ENCODE results near the gene CHD6. TPM values are rescaled to one million over a fixed set of nuclear protein-coding genes. Genes with fewer than 3 reads are reported as not detected.

Gene CHD6
- total RNA-seq, 1 donor from 2014 or later: 114 TPM

DNA sequence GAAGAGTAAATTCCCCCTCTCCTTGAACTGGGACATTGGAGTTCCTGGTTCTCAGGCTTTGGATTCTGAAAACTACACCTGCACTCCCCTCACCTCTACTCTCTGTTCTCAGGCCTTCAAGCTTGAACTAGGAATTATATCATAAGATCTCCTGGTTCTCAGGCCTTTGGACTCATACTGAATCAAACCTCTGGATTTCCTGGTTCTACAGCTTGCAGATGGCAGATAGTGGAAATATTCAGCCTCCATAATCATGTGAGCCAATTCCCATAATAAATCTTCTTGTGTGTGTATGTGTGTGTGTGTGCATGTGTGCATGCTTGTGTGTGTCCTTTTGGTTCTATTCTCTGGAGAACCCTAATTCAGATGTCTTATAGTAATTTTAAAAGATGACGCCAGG, 12.7 kb upstream of the CHD6 start:
- Mint-ChIP-seq H3K27ac (no peak overlapping the region), H3K27me3 (no peaks in the 10 kb centered on the region), H3K9me3 (ENCODE audit: low read depth) (no peaks in the 10 kb centered on the region), H3K4me3 (ENCODE audit: low read depth) (no peak overlapping the region), H3K4me1 (ENCODE audit: low read depth) (no peaks in the 10 kb centered on the region), H3K36me3 (ENCODE audit: insufficient read depth) (no peaks in the 10 kb centered on the region)
- DNase-seq (ENCODE audit: low spot score, unreplicated experiment): no peak
- TF ChIP-seq, protein P1, sequence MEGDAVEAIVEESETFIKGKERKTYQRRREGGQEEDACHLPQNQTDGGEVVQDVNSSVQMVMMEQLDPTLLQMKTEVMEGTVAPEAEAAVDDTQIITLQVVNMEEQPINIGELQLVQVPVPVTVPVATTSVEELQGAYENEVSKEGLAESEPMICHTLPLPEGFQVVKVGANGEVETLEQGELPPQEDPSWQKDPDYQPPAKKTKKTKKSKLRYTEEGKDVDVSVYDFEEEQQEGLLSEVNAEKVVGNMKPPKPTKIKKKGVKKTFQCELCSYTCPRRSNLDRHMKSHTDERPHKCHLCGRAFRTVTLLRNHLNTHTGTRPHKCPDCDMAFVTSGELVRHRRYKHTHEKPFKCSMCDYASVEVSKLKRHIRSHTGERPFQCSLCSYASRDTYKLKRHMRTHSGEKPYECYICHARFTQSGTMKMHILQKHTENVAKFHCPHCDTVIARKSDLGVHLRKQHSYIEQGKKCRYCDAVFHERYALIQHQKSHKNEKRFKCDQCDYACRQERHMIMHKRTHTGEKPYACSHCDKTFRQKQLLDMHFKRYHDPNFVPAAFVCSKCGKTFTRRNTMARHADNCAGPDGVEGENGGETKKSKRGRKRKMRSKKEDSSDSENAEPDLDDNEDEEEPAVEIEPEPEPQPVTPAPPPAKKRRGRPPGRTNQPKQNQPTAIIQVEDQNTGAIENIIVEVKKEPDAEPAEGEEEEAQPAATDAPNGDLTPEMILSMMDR (IDR thresholded peaks at IDR 0.05; ENCODE audit: unreplicated experiment): no peak

DNA sequence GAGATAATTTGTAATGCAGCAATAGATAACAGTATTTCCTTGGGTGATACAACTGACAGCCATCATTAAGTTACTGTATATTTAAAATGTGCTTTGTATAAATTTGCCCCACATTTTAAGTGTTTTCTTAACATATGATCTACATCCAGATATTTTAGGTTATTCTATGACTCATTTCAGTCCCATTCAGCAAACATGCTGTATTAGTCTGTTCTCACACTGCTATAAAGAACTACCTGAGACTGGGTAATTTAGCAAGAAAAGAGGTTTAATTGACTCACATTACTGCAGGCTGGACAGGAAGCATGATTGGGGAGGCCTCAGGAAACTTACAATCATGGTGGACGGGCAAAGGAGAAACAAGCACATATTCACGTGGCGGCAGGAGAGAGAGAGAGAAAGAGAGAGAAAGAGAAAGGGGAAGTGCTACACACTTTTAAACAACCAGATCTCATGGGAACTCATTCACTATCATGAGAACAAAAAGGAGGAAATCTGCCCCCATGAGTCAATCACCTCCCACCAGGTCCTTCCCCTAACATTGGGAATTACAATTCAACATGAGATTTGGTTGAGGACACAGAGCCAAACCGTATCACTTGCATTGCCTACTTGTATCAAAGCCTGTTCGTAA, 9.6 kb upstream of the CHD6 start:
- H3K9me3 Mint-ChIP-seq (ENCODE audit: low read depth): no peaks in the 10 kb centered on the region
- H3K27ac Mint-ChIP-seq: no peak overlapping the region
- H3K4me1 Mint-ChIP-seq (ENCODE audit: low read depth): no peaks in the 10 kb centered on the region
- H3K4me3 Mint-ChIP-seq (ENCODE audit: low read depth): no peak overlapping the region
- no peaks in the 10 kb centered on the region for H3K27me3 Mint-ChIP-seq
- no peaks in the 10 kb centered on the region for H3K36me3 Mint-ChIP-seq (ENCODE audit: insufficient read depth)
- DNase-seq (ENCODE audit: low spot score, unreplicated experiment): no peak
- TF ChIP-seq, protein P1 (IDR thresholded peaks at IDR 0.05; ENCODE audit: unreplicated experiment): no peak

DNA sequence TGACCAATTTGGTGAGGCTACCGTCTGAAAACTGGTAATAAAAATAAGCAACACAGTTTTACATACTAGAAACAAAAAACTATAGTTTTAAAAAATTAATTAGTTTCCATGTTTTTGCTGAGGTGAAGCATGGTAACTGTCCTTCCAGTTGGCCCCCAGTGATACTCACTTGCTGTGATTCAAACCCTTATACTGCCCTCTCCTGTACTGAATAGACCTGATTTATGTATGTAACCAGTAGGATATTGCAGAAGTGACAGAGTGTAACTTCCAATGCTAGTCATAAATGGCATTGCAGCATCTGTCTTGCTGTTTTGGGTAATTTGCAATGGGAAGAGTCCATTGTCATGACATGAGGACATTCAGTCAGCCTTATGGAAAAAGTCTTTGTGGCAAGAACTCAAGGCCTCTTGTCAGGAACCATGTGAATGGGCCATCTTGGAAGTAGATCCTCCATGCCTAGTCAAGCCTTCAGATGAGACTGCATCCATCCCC, 8.9 kb upstream of the CHD6 start:
- no peaks in the 10 kb centered on the region for H3K27me3 Mint-ChIP-seq
- TF ChIP-seq, protein P1 (IDR thresholded peaks at IDR 0.05; ENCODE audit: unreplicated experiment): no peak
- H3K4me3 Mint-ChIP-seq (ENCODE audit: low read depth): no peak overlapping the region
- H3K4me1 Mint-ChIP-seq (ENCODE audit: low read depth): no peaks in the 10 kb centered on the region
- no peak overlapping the region for H3K27ac Mint-ChIP-seq
- H3K36me3 Mint-ChIP-seq (ENCODE audit: insufficient read depth): no peaks in the 10 kb centered on the region
- H3K9me3 Mint-ChIP-seq (ENCODE audit: low read depth): no peaks in the 10 kb centered on the region
- DNase-seq (ENCODE audit: low spot score, unreplicated experiment): no peak

DNA sequence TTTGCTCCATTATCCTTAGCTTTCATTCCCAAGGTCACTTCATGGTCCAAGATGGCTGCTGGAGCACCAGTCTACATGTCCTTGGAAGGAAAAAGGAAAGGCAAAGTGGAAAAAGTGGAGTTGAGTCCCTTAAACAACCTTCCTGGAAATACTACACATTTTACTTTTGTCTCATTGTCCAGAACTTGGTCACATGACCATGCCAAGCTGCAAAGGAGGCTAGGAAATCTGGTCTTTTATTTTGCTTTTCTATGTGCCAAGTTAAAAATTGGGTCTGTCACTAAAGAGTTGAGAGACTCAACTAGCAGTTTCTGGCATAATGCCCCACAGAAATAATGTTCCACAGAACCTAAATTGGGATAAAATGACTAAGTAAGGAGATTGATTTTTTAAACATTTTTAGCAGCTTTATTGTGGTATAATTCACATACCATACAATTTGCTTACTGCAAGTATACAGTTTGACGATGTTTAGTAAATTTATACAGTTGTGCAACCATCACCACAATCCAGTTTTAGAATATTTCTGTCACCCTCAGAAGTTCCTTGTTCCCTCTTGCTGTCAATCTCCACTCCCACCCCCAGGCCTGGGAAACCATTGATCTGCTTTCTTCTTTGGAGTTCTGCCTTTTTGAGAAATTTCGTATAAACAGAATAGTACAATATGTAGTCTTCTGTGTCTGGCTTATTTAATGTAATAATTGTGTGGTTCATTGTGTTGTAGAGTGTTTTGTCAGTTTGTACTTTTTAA, 5.6 kb upstream of the CHD6 start:
- no peak overlapping the region for H3K27ac Mint-ChIP-seq
- no peak overlapping the region for H3K4me3 Mint-ChIP-seq (ENCODE audit: low read depth)
- DNase-seq (ENCODE audit: low spot score, unreplicated experiment): no peak
- H3K36me3 Mint-ChIP-seq (ENCODE audit: insufficient read depth): no peaks in the 10 kb centered on the region
- TF ChIP-seq, protein P1 (IDR thresholded peaks at IDR 0.05; ENCODE audit: unreplicated experiment): no peak
- H3K4me1 Mint-ChIP-seq (ENCODE audit: low read depth): peaks cover 4% of the 10 kb centered on the region
- no peaks in the 10 kb centered on the region for H3K9me3 Mint-ChIP-seq (ENCODE audit: low read depth)
- H3K27me3 Mint-ChIP-seq: no peaks in the 10 kb centered on the region

DNA sequence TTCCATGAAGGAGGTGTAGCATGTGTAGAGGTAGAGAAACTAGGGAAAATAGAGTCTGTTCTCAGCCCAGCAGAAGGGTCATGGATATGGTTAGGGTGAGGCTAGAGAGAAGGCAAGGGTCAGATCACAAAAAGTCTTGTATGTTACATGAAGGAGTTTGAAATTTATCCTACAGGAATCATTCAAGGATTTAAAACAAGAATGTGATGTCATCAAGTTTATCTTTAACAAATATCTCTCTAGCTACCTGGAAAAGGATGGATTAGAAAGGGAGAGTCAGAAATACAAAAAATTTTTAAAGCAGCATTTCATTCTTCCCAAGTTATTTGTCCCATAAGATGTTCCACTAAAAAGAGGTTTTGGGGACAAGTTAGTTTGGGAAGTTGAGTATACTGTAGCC, 4.4 kb upstream of the CHD6 start:
- Mint-ChIP-seq H3K4me1 (ENCODE audit: low read depth) (peaks cover 4% of the 10 kb centered on the region), H3K27ac (no peak overlapping the region), H3K9me3 (ENCODE audit: low read depth) (no peaks in the 10 kb centered on the region), H3K27me3 (no peaks in the 10 kb centered on the region), H3K4me3 (ENCODE audit: low read depth) (no peak overlapping the region), H3K36me3 (ENCODE audit: insufficient read depth) (no peaks in the 10 kb centered on the region)
- TF ChIP-seq, protein P1 (IDR thresholded peaks at IDR 0.05; ENCODE audit: unreplicated experiment): no peak
- DNase-seq (ENCODE audit: low spot score, unreplicated experiment): no peak
